IPS DF 4.7 (cell line): Measurements from ENCODE around the gene SGCD.
"Not testable (repeated sequence)": the region's sequence is repeated elsewhere in the genome, so short reads cannot be mapped to it uniquely, and the experiment has no call there.

ENCODE experiments used
- DNase-seq: peaks from one replicate; pipeline ENCODE4 v3.0.0-alpha.2; 2013; ENCODE audit warnings: low spot score; ENCODE audit errors: extremely low read depth

The SGCD gene

GRCh38 chr5:156556666-156557406, 229.9 kb downstream of the SGCD start:
- no peak for DNase-seq

GRCh38 chr5:156560002-156560401, 233.0 kb downstream of the SGCD start:
- no peak for DNase-seq

GRCh38 chr5:156561651-156562050, 234.7 kb downstream of the SGCD start:
- no peak for DNase-seq

- DNase-seq: no peak
Measured at GRCh38 chr5:156570615-156571014, 243.7 kb downstream of the SGCD start.

GRCh38 chr5:156581725-156582124, 254.8 kb downstream of the SGCD start:
- no peak for DNase-seq

GRCh38 chr5:156582193-156582598, 255.2 kb downstream of the SGCD start:
- no peak for DNase-seq

- no peak for DNase-seq
Measured at GRCh38 chr5:156584871-156585270, 257.9 kb downstream of the SGCD start.

- DNase-seq: no peak
Measured at GRCh38 chr5:156585999-156586398, 259.0 kb downstream of the SGCD start.

GRCh38 chr5:156587012-156587411, 260.0 kb downstream of the SGCD start:
- DNase-seq: no peak

GRCh38 chr5:156588306-156588705, 261.3 kb downstream of the SGCD start:
- DNase-seq: no peak

- DNase-seq: no peak
Measured at GRCh38 chr5:156589104-156589945, 262.4 kb downstream of the SGCD start.

GRCh38 chr5:156589946-156590216, 262.9 kb downstream of the SGCD start:
- no peak for DNase-seq

GRCh38 chr5:156590978-156591377, 264.0 kb downstream of the SGCD start:
- DNase-seq: no peak

GRCh38 chr5:156591631-156592030, 264.7 kb downstream of the SGCD start:
- no peak for DNase-seq

GRCh38 chr5:156593546-156593945, 266.6 kb downstream of the SGCD start:
- DNase-seq: no peak

GRCh38 chr5:156594406-156594805, 267.4 kb downstream of the SGCD start:
- no peak for DNase-seq

- DNase-seq: no peak
Measured at GRCh38 chr5:156595132-156595787, 268.3 kb downstream of the SGCD start.

GRCh38 chr5:156597276-156597675, 270.3 kb downstream of the SGCD start:
- no peak for DNase-seq

- no peak for DNase-seq
Measured at GRCh38 chr5:156598964-156599363, 272.0 kb downstream of the SGCD start.

GRCh38 chr5:156610582-156610981, 283.6 kb downstream of the SGCD start:
- DNase-seq: not testable (repeated sequence)

GRCh38 chr5:156615901-156616300, 288.9 kb downstream of the SGCD start:
- DNase-seq: no peak

GRCh38 chr5:156617426-156617825, 290.5 kb downstream of the SGCD start:
- DNase-seq: no peak
